IPS-18a (cell line): Measurements from ENCODE around the gene UFM1.
"Not testable (repeated sequence)": the region's sequence is repeated elsewhere in the genome, so short reads cannot be mapped to it uniquely, and the experiment has no call there.

Experiments used
- H3K27ac ChIP-seq: one replicate; pipeline ENCODE4 v1.5.1; 2013; ENCODE audit warnings: low read length
- H3K27me3 ChIP-seq: one replicate; pipeline ENCODE4 v1.6.1; 2013; ENCODE audit warnings: mild to moderate bottlenecking, low read length; ENCODE audit not compliant: control insufficient read depth, insufficient read depth
- H3K36me3 ChIP-seq: one replicate; pipeline ENCODE4 v1.6.1; 2013; ENCODE audit warnings: low read depth, low read length; ENCODE audit not compliant: control insufficient read depth
- H3K4me1 ChIP-seq: one replicate; pipeline ENCODE4 v1.6.1; 2013; ENCODE audit warnings: low read depth, low read length; ENCODE audit not compliant: control insufficient read depth
- H3K4me3 ChIP-seq: one replicate; pipeline ENCODE4 v1.5.1; 2013; ENCODE audit warnings: low read length
- H3K9ac ChIP-seq: one replicate; pipeline ENCODE4 v1.6.1; 2013; ENCODE audit warnings: mild to moderate bottlenecking, low read length, moderate library complexity
- H3K9me3 ChIP-seq: one replicate; pipeline ENCODE4 v1.6.1; 2013; ENCODE audit warnings: low read depth, low read length; ENCODE audit not compliant: control insufficient read depth

The UFM1 gene

GRCh38 chr13:38349390-38350113, at the start of gene UFM1:
Gene UFM1 (plus strand): TSS chr13:38349851. CDS start chr13:38349920, 69 bp downstream.
- peak within 1 kb of the TSS; percentile 65 for H3K9ac ChIP-seq
- no peaks in the 10 kb centered on the region for H3K9me3 ChIP-seq
- peak within 1 kb of the TSS; percentile 25 for H3K27ac ChIP-seq
- no peaks in the 10 kb centered on the region for H3K27me3 ChIP-seq
- peaks cover 15% of the 10 kb centered on the region for H3K36me3 ChIP-seq
- H3K4me3 ChIP-seq: peak within 1 kb of the TSS; percentile 99
- peaks cover 33% of the 10 kb centered on the region for H3K4me1 ChIP-seq

- Histone ChIP-seq H3K9ac (no peak overlapping the region), H3K9me3 (no peaks in the 10 kb centered on the region), H3K4me1 (no peaks in the 10 kb centered on the region), H3K27me3 (no peaks in the 10 kb centered on the region), H3K36me3 (no peaks in the 10 kb centered on the region), H3K27ac (no peak overlapping the region), H3K4me3 (no peak overlapping the region)
Observed at GRCh38 chr13:38301236-38301635, 48.4 kb upstream of the UFM1 start.

DNA sequence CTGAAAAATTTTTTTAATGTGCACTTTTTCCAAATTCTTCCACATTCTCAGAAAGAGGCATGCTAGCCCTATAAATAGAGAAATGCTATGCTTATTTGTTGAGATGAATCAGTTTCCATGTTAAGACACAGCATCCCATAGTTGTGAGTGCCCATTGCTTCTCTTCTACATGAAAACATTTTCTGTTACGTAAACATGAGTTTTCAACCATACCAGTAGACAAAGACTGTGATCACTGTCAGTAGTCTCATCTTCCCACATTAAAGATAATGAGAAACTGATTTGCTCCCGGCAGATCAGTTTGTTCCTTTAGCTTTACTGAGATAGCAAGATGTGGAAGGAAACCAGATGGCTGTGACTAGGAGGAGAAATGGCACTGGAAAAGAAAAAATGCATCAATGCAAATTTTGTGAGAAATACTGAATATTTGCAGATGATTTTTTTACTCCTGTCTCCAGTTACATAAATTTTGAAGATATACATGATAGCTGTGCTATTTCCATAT, 45.8 kb upstream of the UFM1 start:
- Histone ChIP-seq H3K9ac (no peak overlapping the region), H3K27ac (no peak overlapping the region), H3K36me3 (no peaks in the 10 kb centered on the region), H3K9me3 (no peaks in the 10 kb centered on the region), H3K4me3 (no peak overlapping the region), H3K4me1 (no peaks in the 10 kb centered on the region), H3K27me3 (no peaks in the 10 kb centered on the region)

GRCh38 chr13:38308736-38309135, 40.9 kb upstream of the UFM1 start:
- no peak overlapping the region for H3K27ac ChIP-seq
- H3K4me1 ChIP-seq: no peaks in the 10 kb centered on the region
- H3K4me3 ChIP-seq: no peak overlapping the region
- no peaks in the 10 kb centered on the region for H3K27me3 ChIP-seq
- H3K9me3 ChIP-seq: no peaks in the 10 kb centered on the region
- H3K9ac ChIP-seq: no peak overlapping the region
- no peaks in the 10 kb centered on the region for H3K36me3 ChIP-seq

- no peaks in the 10 kb centered on the region for H3K9me3 ChIP-seq
Observed at GRCh38 chr13:38309397-38309796, 40.3 kb upstream of the UFM1 start.

GRCh38 chr13:38311175-38311574, 38.5 kb upstream of the UFM1 start:
- H3K27ac ChIP-seq, H3K27me3 ChIP-seq: not testable (repeated sequence)

More at GRCh38 chr13:38309397-38309796, 40.3 kb upstream of the UFM1 start:
- H3K27ac ChIP-seq: no peak overlapping the region
- H3K4me1 ChIP-seq: no peaks in the 10 kb centered on the region
- no peaks in the 10 kb centered on the region for H3K27me3 ChIP-seq
- no peaks in the 10 kb centered on the region for H3K36me3 ChIP-seq
- no peak overlapping the region for H3K9ac ChIP-seq
- no peak overlapping the region for H3K4me3 ChIP-seq

GRCh38 chr13:38316129-38316528, 33.5 kb upstream of the UFM1 start:
- H3K4me3 ChIP-seq: no peak overlapping the region
- H3K27ac ChIP-seq: no peak overlapping the region
- no peaks in the 10 kb centered on the region for H3K27me3 ChIP-seq
- no peaks in the 10 kb centered on the region for H3K4me1 ChIP-seq
- no peaks in the 10 kb centered on the region for H3K36me3 ChIP-seq
- no peaks in the 10 kb centered on the region for H3K9me3 ChIP-seq
- H3K9ac ChIP-seq: no peak overlapping the region

More at GRCh38 chr13:38311175-38311574, 38.5 kb upstream of the UFM1 start:
- H3K4me3 ChIP-seq, H3K36me3 ChIP-seq, H3K9me3 ChIP-seq, H3K9ac ChIP-seq, H3K4me1 ChIP-seq: not testable (repeated sequence)

DNA sequence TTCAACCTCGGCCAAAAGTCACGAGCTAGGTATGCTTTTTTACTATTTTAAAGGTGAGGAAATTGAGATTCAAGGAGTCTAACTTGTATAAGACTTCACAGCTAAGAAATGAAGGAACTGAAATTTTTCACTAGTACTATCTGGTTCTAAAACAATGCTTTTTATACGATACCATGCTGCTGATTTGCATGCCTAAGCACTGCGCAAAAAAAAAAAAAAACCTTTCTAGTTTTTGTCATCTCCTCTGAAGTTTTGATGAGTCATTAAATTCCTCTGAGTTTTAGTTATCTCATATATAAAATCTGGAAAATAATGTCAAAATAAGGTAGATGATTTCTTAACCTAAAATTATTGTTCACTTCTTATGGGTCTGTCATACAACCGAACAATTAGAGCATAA, 28.0 kb upstream of the UFM1 start:
- no peak overlapping the region for H3K4me3 ChIP-seq
- no peak overlapping the region for H3K27ac ChIP-seq
- no peaks in the 10 kb centered on the region for H3K27me3 ChIP-seq
- no peaks in the 10 kb centered on the region for H3K36me3 ChIP-seq
- no peak overlapping the region for H3K9ac ChIP-seq
- H3K9me3 ChIP-seq: no peaks in the 10 kb centered on the region
- no peaks in the 10 kb centered on the region for H3K4me1 ChIP-seq

GRCh38 chr13:38325426-38325825, 24.2 kb upstream of the UFM1 start:
- no peaks in the 10 kb centered on the region for H3K27me3 ChIP-seq
- no peak overlapping the region for H3K4me3 ChIP-seq
- no peak overlapping the region for H3K9ac ChIP-seq
- no peak overlapping the region for H3K27ac ChIP-seq
- H3K36me3 ChIP-seq: no peaks in the 10 kb centered on the region
- no peaks in the 10 kb centered on the region for H3K9me3 ChIP-seq
- no peaks in the 10 kb centered on the region for H3K4me1 ChIP-seq

DNA sequence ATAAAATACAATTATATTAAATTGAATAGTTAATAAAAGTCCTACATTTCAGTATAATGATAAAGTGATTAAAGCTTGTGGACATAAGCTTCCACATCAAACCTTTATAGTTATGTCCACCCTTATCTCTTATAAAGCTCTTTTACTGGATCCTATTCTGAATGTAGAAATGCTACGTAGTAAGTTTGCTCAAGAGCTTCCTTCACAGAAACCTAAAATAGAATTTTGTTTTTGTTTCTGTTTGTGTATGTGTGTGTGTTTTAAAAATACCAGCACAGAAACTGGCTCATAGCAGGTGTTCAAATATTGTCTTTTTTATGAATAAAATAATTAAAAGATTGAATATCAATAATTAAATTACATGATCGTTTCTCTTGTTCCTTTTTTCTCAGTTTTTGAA, 21.0 kb upstream of the UFM1 start:
- Histone ChIP-seq H3K4me3 (no peak overlapping the region), H3K36me3 (no peaks in the 10 kb centered on the region), H3K27ac (no peak overlapping the region), H3K9ac (no peak overlapping the region), H3K27me3 (no peaks in the 10 kb centered on the region), H3K9me3 (no peaks in the 10 kb centered on the region), H3K4me1 (no peaks in the 10 kb centered on the region)

DNA sequence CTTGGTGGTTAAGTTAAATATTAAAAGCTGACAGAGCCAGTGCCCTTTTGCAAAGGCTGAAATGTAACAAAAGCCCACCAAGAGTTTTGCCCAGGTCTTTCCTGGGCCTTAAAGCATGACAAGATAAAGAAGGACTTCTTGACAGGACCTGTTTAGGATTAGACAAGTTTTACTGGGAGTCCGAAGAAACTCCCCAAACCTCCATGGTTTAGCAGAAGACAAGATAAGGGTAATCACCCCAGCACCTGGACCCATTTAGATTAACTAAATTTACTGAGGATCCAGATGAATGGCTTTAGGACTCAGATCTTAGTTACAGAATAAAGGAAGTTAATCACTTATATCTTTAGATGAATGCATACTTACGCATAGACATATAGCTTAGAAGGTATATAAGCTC, 14.8 kb upstream of the UFM1 start:
- Histone ChIP-seq H3K27ac (no peak overlapping the region), H3K27me3 (no peaks in the 10 kb centered on the region)

DNA sequence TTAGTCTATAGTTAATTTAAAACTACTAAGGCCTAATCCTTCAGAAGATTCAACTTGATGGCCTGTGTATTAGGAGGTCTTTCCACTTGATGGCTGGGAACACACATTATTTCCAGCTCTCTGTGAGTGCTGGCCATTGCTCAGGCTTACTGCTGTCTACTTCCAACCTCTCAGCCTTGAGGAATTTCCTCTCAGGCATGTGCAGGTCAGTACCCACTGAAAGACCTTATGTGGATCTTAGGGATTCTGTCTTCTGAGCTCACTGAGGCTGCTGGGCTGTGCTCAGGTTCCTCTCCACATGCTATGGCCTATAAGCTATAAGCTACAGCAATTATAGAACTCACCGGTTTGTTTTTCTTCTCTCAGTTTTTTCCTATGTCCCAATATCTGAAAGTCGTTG, 11.6 kb upstream of the UFM1 start:
- H3K27me3 ChIP-seq: no peaks in the 10 kb centered on the region
- no peak overlapping the region for H3K4me3 ChIP-seq
- H3K4me1 ChIP-seq: peaks cover 16% of the 10 kb centered on the region

More for the DNA sequence above, 14.8 kb upstream of the UFM1 start:
- H3K36me3 ChIP-seq: no peaks in the 10 kb centered on the region
- H3K9ac ChIP-seq: no peak overlapping the region
- no peaks in the 10 kb centered on the region for H3K9me3 ChIP-seq
- no peak overlapping the region for H3K4me3 ChIP-seq
- peaks cover 16% of the 10 kb centered on the region for H3K4me1 ChIP-seq

More for the DNA sequence above, 11.6 kb upstream of the UFM1 start:
- Histone ChIP-seq H3K9me3 (no peaks in the 10 kb centered on the region), H3K9ac (no peak overlapping the region), H3K27ac (no peak overlapping the region), H3K36me3 (no peaks in the 10 kb centered on the region)
